PFSK-1 (cell line): ENCODE results near the gene GDF15.
A peak's percentile ranks its signal among the peaks of the same experiment; 100 is the strongest.

Experiments
- FOXP2 ChIP-seq: optimal IDR thresholded peaks from 2 replicates; pipeline ENCODE3; 2011; ENCODE audit warnings: borderline replicate concordance, control low read depth, inconsistent platforms; ENCODE audit not compliant: insufficient read depth; ENCODE audit errors: extremely low read length, extremely low read depth
- POLR2AphosphoS5 ChIP-seq: IDR thresholded peaks from 2 replicates; pipeline ENCODE4 v1.6.1; 2012; ENCODE audit warnings: low read depth, mild to moderate bottlenecking, control low read depth, low read length, moderate library complexity
- SIN3A ChIP-seq: IDR thresholded peaks from 2 replicates; pipeline ENCODE4 v1.6.1; 2012; ENCODE audit warnings: mild to moderate bottlenecking, low read length, moderate library complexity, borderline replicate concordance; ENCODE audit not compliant: insufficient read depth
- TAF1 ChIP-seq: IDR thresholded peaks from 2 replicates; pipeline ENCODE4 v1.6.1; 2012; ENCODE audit warnings: low read length, control low read depth, borderline replicate concordance; ENCODE audit not compliant: insufficient read depth
- TF ChIP-seq, protein P1 (sequence below), 2 experiments: IDR thresholded peaks; 2 replicates each; pipeline versions ENCODE4 v1.6.1 to v1.8.0; 2011 to 2012; ENCODE audit warnings: low read depth in 2 of 2, low read length in 2 of 2, control low read depth in 1 of 2, inconsistent platforms in 1 of 2, mild to moderate bottlenecking in 1 of 2, moderate library complexity in 1 of 2; ENCODE audit not compliant: insufficient read depth in 1 of 2

The GDF15 gene

DNA sequence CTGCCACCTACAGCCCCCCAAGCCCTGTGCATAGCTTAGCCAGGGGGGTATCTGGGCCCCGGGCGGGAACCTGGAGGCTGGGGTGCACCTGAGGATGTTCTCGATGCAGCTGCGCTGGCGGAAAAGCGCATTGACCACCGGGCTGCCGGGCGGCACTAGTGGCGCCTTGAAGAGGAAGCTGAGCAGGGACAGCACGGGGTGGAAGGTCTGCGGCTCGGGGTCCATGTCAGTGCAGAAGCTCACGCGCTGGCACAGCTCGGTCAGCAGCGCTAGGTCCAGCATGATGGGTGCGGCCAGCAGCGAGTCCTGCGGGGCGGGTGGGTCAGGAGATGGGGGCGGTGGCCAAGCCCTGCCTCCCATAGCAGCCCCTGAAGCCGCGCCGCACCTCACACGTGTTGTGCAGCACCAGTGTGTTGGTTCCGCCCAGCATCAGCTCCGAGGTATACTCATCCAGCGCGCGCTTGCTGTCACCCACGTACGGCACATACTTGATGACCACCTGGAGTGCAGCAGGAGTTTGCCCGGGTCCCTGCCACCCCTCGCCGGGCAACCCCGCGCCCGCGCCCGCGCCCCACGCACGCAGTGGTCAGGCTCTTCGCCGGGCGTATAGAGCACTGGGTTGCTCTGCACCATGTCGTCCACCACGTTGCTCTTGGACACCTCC is 49.4 kb downstream of the GDF15 start:
- TF ChIP-seq FOXP2, result no peak
- no peak for TF ChIP-seq POLR2AphosphoS5
- TF ChIP-seq, protein P1, sequence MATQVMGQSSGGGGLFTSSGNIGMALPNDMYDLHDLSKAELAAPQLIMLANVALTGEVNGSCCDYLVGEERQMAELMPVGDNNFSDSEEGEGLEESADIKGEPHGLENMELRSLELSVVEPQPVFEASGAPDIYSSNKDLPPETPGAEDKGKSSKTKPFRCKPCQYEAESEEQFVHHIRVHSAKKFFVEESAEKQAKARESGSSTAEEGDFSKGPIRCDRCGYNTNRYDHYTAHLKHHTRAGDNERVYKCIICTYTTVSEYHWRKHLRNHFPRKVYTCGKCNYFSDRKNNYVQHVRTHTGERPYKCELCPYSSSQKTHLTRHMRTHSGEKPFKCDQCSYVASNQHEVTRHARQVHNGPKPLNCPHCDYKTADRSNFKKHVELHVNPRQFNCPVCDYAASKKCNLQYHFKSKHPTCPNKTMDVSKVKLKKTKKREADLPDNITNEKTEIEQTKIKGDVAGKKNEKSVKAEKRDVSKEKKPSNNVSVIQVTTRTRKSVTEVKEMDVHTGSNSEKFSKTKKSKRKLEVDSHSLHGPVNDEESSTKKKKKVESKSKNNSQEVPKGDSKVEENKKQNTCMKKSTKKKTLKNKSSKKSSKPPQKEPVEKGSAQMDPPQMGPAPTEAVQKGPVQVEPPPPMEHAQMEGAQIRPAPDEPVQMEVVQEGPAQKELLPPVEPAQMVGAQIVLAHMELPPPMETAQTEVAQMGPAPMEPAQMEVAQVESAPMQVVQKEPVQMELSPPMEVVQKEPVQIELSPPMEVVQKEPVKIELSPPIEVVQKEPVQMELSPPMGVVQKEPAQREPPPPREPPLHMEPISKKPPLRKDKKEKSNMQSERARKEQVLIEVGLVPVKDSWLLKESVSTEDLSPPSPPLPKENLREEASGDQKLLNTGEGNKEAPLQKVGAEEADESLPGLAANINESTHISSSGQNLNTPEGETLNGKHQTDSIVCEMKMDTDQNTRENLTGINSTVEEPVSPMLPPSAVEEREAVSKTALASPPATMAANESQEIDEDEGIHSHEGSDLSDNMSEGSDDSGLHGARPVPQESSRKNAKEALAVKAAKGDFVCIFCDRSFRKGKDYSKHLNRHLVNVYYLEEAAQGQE (IDR thresholded peaks at IDR 0.05; ENCODE audit: insufficient read depth in 1 of 2, low read depth in 2 of 2, low read length in 2 of 2), result no peak
- TF ChIP-seq SIN3A, result no peak
- TF ChIP-seq TAF1, result no peak

DNA sequence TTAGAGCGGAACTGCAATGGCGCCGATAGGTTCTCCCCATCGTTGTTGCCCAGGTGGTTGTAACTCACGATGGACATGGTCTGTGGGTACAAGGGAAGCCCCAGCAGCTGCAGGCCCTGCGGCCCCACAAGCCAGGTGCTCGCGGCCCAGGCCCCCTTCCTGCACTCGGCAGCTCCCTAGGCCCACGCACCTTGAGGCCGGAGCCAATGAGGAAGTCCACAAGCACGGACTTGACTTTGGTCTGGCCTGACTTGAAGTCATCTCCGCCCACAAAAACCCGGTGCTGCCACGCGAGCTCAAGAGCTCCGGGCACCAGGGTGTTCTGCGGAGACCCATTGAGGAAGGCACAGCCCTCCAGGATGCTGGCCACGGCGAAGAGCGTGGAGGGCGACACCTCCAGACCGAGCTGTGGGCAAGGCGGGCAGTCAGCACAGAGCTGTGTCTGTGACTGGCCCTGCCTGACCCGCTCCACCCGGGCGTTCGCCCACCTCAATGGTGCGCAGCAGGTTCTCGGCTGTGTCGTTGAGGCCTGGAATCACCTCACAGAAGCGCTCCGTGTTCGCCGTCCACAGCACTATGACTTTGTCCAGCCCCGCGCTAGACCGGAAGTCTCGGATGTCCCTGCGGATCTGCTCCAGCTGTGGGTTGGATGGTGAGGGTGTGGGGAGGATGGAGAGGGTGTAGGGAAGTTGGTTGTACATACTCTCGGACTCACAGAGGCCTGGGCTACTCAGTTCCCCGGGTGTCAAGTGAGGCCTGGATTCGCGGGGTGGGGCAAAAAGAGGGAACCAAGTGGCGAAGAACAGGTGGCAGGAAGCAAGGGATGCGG is 50.1 kb downstream of the GDF15 start:
- no peak for TF ChIP-seq FOXP2
- TF ChIP-seq SIN3A, result no peak
- TF ChIP-seq POLR2AphosphoS5, result no peak
- TF ChIP-seq, protein P1 (IDR thresholded peaks at IDR 0.05; ENCODE audit: insufficient read depth in 1 of 2, low read depth in 2 of 2, low read length in 2 of 2), result no peak
- no peak for TF ChIP-seq TAF1

DNA sequence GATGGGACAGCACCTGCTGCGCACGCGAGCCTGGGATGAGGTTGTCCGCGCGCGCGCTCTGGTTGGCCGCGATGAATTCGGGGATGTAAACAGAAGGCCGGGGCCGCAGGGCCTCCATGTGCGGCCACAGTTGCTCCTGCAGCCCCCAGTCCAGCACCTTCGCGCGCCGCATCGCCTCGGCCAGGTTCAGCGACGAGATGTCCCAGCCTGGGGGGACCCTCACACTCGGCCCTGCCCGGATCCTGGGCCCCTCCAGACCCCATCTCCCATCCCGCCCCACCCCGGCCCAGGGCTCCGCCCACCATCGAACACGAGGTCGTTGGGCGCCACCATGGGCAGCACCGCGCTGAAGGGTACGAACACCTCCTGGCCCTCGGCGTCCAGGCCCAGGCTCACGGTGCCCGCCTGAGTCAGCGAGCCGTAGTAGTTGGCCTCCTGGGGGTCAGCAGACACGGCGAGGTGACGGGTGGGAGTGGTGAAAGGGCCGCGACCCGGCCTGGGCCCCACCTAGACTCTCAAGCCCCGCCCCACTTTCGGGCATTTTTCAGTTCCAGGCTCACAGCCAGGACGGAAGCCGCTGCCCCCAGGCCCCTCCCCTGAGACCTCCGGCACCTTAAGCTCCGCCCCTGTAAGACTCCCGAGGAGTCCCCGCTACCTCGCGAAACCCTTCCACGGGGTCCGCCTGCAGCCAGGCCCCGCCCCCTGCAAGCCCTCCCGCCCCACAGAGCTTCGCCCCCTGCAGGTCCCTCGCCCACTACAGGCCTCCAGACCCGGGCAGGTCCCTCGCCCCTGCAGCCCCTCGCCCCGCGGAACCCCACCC is 50.9 kb downstream of the GDF15 start:
- TF ChIP-seq TAF1 (no peak), POLR2AphosphoS5 (no peak; the same call in 1 of the 2 replicates), FOXP2 (no peak), SIN3A (no peak)
- TF ChIP-seq, protein P1 (IDR thresholded peaks at IDR 0.05; ENCODE audit: insufficient read depth in 1 of 2, low read depth in 2 of 2, low read length in 2 of 2), result no peak

DNA sequence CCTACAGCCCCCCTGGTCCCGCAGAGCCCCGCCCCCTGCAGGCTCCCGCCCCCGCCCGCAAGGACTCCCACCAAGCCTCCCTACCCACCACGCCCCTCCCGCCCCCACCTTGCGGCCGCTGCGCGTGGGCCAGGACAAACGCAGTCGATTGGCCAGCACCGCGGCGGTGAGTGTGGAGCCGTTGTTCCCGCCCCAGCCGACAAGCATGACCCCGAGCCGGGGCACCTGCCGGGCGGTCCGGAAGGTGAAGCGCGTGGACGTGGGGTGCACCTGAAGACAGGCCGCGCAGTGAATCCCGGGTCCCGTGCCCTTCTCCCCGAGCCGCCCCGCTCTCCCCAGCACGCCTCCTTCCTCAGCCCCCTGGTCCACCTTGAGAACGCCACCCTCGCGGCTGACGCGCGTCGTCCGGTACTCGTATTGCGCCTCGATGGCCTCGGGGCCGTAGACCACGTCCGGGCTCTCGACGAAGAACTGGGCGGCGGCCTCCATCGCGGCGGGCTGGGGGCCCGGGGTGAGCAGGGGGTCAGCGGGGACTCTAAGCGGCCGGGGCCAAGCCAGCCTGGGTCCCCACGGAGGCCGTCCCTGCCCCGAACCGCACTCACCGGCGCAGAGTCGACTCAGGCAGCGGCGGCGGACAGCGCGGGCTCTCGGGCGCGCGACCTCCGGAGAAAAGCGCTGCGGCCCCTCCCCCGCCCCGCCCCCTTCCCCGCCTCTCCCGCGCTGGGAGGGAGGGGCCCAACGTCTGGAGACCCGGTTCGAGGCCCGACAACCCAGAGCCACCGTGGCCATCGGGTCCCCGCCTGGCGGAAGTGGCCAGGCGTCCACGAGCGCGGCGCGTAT is 51.8 kb downstream of the GDF15 start, which contains the start of gene ISYNA1:
TSS of gene ISYNA1 (minus strand) at position 643 of the 840 bp plus-strand sequence. CDS start at position 489, 154 bp downstream.
- no peak for TF ChIP-seq SIN3A
- TF ChIP-seq, protein P1 (IDR thresholded peaks at IDR 0.05; ENCODE audit: insufficient read depth in 1 of 2, low read depth in 2 of 2, low read length in 2 of 2), result no peak
- TF ChIP-seq FOXP2, result no peak
- TF ChIP-seq TAF1, result no peak
- peak; percentile 44; the same call in 1 of the 2 replicates for TF ChIP-seq POLR2AphosphoS5
